ENCODE results near the gene EGLN3.
"Not testable (repeated sequence)": the region's sequence is repeated elsewhere in the genome, so short reads cannot be mapped to it uniquely, and the experiment has no call there.

DNA sequence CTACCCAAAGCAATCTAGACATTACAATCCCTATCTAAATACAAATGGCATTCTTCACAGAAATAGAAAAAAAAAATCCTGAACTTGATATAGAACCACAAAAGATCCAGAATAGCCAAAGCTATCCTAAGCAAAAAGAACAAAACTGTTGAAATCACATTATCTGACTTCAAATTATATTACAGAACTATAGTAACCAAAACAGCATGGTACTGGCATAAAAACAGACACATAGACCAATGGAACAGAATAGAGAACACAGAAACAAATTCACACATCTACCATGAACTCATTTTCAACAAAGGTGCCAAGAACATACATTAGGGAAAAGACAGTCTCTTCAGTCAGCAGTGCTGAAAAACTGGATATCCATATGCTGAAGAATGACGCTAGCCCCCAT, 19.0 kb upstream of the EGLN3 start:
- not testable (repeated sequence) for TF ChIP-seq POLR2A, EP300 (IDR thresholded peaks at IDR 0.05)
- TF ChIP-seq, protein P1, sequence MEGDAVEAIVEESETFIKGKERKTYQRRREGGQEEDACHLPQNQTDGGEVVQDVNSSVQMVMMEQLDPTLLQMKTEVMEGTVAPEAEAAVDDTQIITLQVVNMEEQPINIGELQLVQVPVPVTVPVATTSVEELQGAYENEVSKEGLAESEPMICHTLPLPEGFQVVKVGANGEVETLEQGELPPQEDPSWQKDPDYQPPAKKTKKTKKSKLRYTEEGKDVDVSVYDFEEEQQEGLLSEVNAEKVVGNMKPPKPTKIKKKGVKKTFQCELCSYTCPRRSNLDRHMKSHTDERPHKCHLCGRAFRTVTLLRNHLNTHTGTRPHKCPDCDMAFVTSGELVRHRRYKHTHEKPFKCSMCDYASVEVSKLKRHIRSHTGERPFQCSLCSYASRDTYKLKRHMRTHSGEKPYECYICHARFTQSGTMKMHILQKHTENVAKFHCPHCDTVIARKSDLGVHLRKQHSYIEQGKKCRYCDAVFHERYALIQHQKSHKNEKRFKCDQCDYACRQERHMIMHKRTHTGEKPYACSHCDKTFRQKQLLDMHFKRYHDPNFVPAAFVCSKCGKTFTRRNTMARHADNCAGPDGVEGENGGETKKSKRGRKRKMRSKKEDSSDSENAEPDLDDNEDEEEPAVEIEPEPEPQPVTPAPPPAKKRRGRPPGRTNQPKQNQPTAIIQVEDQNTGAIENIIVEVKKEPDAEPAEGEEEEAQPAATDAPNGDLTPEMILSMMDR (IDR thresholded peaks at IDR 0.05) = not testable (repeated sequence)
